K562 (cell line): ENCODE data around the gene PPM1G. TPM values are rescaled to one million over a fixed set of nuclear protein-coding genes. Genes with fewer than 3 reads are reported as not detected.

Experiments used
- ADNP ChIP-seq: fragments of 200-800 bp; sonication (Bioruptor generic); IDR thresholded peaks from 2 replicates; pipeline ENCODE4 v1.6.1; 2016; ENCODE audit warnings: missing genetic modification characterization, missing compliant biosample characterization
- ARID1B ChIP-seq: fragments of 450-650 bp; IDR thresholded peaks from 2 replicates; pipeline ENCODE4 v1.6.1; 2016; ENCODE audit warnings: antibody characterized with exemption, mild to moderate bottlenecking, inconsistent platforms
- ARID3A ChIP-seq: IDR thresholded peaks from 2 replicates; pipeline ENCODE4 v1.6.1; 2012; ENCODE audit warnings: low read depth, low read length, improper control_type of control experiment, borderline replicate concordance
- CBFA2T3 ChIP-seq: fragments of 450-650 bp; IDR thresholded peaks from 2 replicates; pipeline ENCODE4 v1.6.1; 2017
- CBX3 ChIP-seq, 2 experiments: IDR thresholded peaks; 1 replicate in 1 of 2; 2 replicates in 1 of 2; pipeline ENCODE4 v1.6.1; 2012; ENCODE audit warnings: inconsistent platforms in 2 of 2, low read length in 2 of 2, borderline replicate concordance in 1 of 2, control low read depth in 1 of 2
- E2F6 ChIP-seq, 2 experiments: IDR thresholded peaks; 2 replicates each; pipeline ENCODE4 v1.6.1; 2011; ENCODE audit warnings: borderline replicate concordance in 1 of 2, control low read depth in 1 of 2, low read depth in 1 of 2, low read length in 1 of 2, mild to moderate bottlenecking in 1 of 2, mixed read lengths in 1 of 2, moderate library complexity in 1 of 2; ENCODE audit not compliant: insufficient read depth in 1 of 2, insufficient read length in 1 of 2, poor library complexity in 1 of 2, severe bottlenecking in 1 of 2; ENCODE audit errors: extremely low read depth in 1 of 2
- EHMT2 ChIP-seq: fragments of 450-650 bp; IDR thresholded peaks from 2 replicates; pipeline ENCODE4 v1.6.1; 2018; ENCODE audit warnings: antibody characterized with exemption
- HNRNPK ChIP-seq: fragments of 200-400 bp; formaldehyde crosslinking; IDR thresholded peaks from one replicate; pipeline ENCODE4 v1.6.1; 2018; ENCODE audit warnings: mild to moderate bottlenecking, low read depth, low read length; ENCODE audit not compliant: poor library complexity, severe bottlenecking
- JUND ChIP-seq, 2 experiments: IDR thresholded peaks; 2 replicates in 1 of 2; 3 replicates in 1 of 2; pipeline ENCODE4 v1.6.1; 2011; ENCODE audit warnings: borderline replicate concordance in 2 of 2, low read depth in 2 of 2, low read length in 2 of 2, improper control_type of control experiment in 1 of 2, missing biosample characterization in 1 of 2, missing genetic modification characterization in 1 of 2, missing genetic modification reagents in 1 of 2
- MAFF ChIP-seq: IDR thresholded peaks from 2 replicates; pipeline ENCODE4 v1.6.1; 2012; ENCODE audit warnings: low read length, improper control_type of control experiment
- MED1 ChIP-seq: sonication (generic); formaldehyde crosslinking; IDR thresholded peaks from 2 replicates; pipeline ENCODE4 v1.8.1; 2023; ENCODE audit warnings: missing genetic modification reagents, borderline replicate concordance
- MTA2 ChIP-seq: fragments of 450-650 bp; IDR thresholded peaks from 2 replicates; pipeline ENCODE4 v1.6.1; 2016; ENCODE audit warnings: low read depth
- MYC ChIP-seq, 2 experiments: fragments of 250-450 bp in 1 of 2; sonication (Bioruptor Pico) in 1 of 2; IDR thresholded peaks; 2 replicates each; pipeline versions ENCODE4 v1.5.1 to v1.6.1; 2012 to 2021; ENCODE audit warnings: low read depth in 2 of 2, borderline replicate concordance in 1 of 2, improper control_type of control experiment in 1 of 2, low read length in 1 of 2, mild to moderate bottlenecking in 1 of 2, moderate library complexity in 1 of 2
- NR2C1 ChIP-seq, 2 experiments: fragments of 450-650 bp; IDR thresholded peaks; 2 replicates each; pipeline ENCODE4 v1.6.1; 2017; ENCODE audit warnings: mild to moderate bottlenecking in 2 of 2, antibody characterized with exemption in 1 of 2, inconsistent platforms in 1 of 2, missing compliant biosample characterization in 1 of 2, missing genetic modification characterization in 1 of 2
- POLR2AphosphoS5 ChIP-seq: IDR thresholded peaks from 2 replicates; pipeline ENCODE4 v1.6.1; 2011; ENCODE audit warnings: mild to moderate bottlenecking, low read depth, low read length, moderate library complexity; ENCODE audit not compliant: control insufficient read depth, insufficient read depth
- PTTG1 ChIP-seq: fragments of 450-650 bp; IDR thresholded peaks from 2 replicates; pipeline ENCODE4 v1.6.1; 2016; ENCODE audit warnings: low read depth, mild to moderate bottlenecking, missing genetic modification characterization, missing compliant biosample characterization
- RBM25 ChIP-seq: fragments of 200-400 bp; formaldehyde crosslinking; IDR thresholded peaks from 2 replicates; pipeline ENCODE4 v1.6.1; 2018; ENCODE audit warnings: low read length, low read depth, moderate library complexity; ENCODE audit not compliant: severe bottlenecking
- RHOXF2B ChIP-seq: fragments of 250-450 bp; sonication (Bioruptor Pico); conservative IDR thresholded peaks from 2 replicates; pipeline ENCODE4 v1.5.1; 2021
- SPI1 ChIP-seq: IDR thresholded peaks from 2 replicates; pipeline ENCODE4 v1.6.1; 2011; ENCODE audit warnings: low read depth, low read length, control low read depth, borderline replicate concordance
- SRF ChIP-seq, 2 experiments: fragments of 250-450, 450-650 bp in 1 of 2; sonication (Bioruptor Pico) in 1 of 2; sonication (generic) in 1 of 2; formaldehyde crosslinking; IDR thresholded peaks; 2 replicates each; pipeline versions ENCODE4 v1.5.0 to v1.5.1; 2020 to 2022; ENCODE audit warnings: mild to moderate bottlenecking in 1 of 2, missing genetic modification reagents in 1 of 2
- TAL1 ChIP-seq: fragments of 450-650 bp; IDR thresholded peaks from 2 replicates; pipeline ENCODE4 v1.6.1; 2016; ENCODE audit warnings: mild to moderate bottlenecking
- YY1 ChIP-seq, 3 experiments: IDR thresholded peaks; 2 replicates each; pipeline ENCODE4 v1.6.1; 2011; ENCODE audit warnings: low read length in 2 of 3, mild to moderate bottlenecking in 2 of 3, moderate library complexity in 2 of 3, borderline replicate concordance in 1 of 3, control low read depth in 1 of 3, low read depth in 1 of 3; ENCODE audit not compliant: insufficient read depth in 3 of 3, insufficient replicate concordance in 2 of 3, control insufficient read depth in 1 of 3, insufficient read length in 1 of 3; ENCODE audit errors: extremely low read depth in 1 of 3
- ZNF41 ChIP-seq: fragments of 250-450 bp; sonication (Bioruptor Pico); conservative IDR thresholded peaks from 2 replicates; pipeline ENCODE4 v1.4.0; 2020; ENCODE audit warnings: mild to moderate bottlenecking
- polyA plus RNA-seq, 8 experiments: library from polyadenylated mRNA; depleted of rRNA in 4 of 8; stranded (reverse) in 5 of 8; unstranded in 3 of 8; fragments of >200 nt; fragmentation: Nextera tagmentation in 2 of 8; fragmentation: Illumina TruSeq in 1 of 8; extraction: Ambion mirVana in 2 of 8; extraction: Trizol in 1 of 8; gene quantifications; 2 replicates each; pipeline versions ENCODE4 v1.2.1 to v1.2.3, GENCODE V29; 2011 to 2014; ENCODE audit warnings: inconsistent platforms in 1 of 8, missing spikeins in 1 of 8
- total RNA-seq, 7 experiments: library from RNA; depleted of rRNA in 6 of 7; stranded (reverse); fragments of >200 nt in 6 of 7; fragmentation: Illumina TruSeq in 2 of 7; extraction: Trizol in 2 of 7; gene quantifications; 2 replicates each; pipeline versions ENCODE4 v1.2.1 to v1.2.3, GENCODE V29; 2011 to 2021; ENCODE audit warnings: low replicate concordance in 1 of 7

PPM1G gene
- total and polyA plus RNA-seq, 9 of the 15 experiments (the other 6 are each of a cell fraction or from before 2014, with no cell fraction given): 61.7 to 230 (median 153) TPM

GRCh38 chr2:27379836-27380625 lies 29.4 kb downstream of the PPM1G start (continued):
- no peak for TF ChIP-seq YY1 (IDR thresholded peaks at IDR 0.05; ENCODE audit: borderline replicate concordance in 1 of 3, control insufficient read depth in 1 of 3, extremely low read depth in 1 of 3, insufficient read depth in 3 of 3, insufficient read length in 1 of 3, insufficient replicate concordance in 2 of 3, low read depth in 1 of 3, low read length in 2 of 3)
- TF ChIP-seq CBFA2T3: peak; percentile 60
- TF ChIP-seq ADNP (tag): no peak
- TF ChIP-seq E2F6 (IDR thresholded peaks at IDR 0.05; ENCODE audit: borderline replicate concordance in 1 of 2, extremely low read depth in 1 of 2, insufficient read depth in 1 of 2, insufficient read length in 1 of 2, low read depth in 1 of 2, low read length in 1 of 2, poor library complexity in 1 of 2, severe bottlenecking in 1 of 2): peak; percentile 13 to 35
- peak; percentile 30; the same call in 1 of the 2 replicates for TF ChIP-seq JUND (IDR thresholded peaks at IDR 0.05; ENCODE audit: borderline replicate concordance, low read depth, low read length)
- TF ChIP-seq JUND (tag; IDR thresholded peaks at IDR 0.05; ENCODE audit: borderline replicate concordance, low read depth, low read length): no peak
- no peak for TF ChIP-seq CBX3 (IDR thresholded peaks at IDR 0.05; ENCODE audit: borderline replicate concordance in 1 of 2, low read length in 2 of 2)
- peak; percentile 10; the same call in 1 of the 2 replicates for TF ChIP-seq MYC (IDR thresholded peaks at IDR 0.05; ENCODE audit: low read depth, low read length)
- TF ChIP-seq MYC (CRISPR knock-in tag; IDR thresholded peaks at IDR 0.05; ENCODE audit: borderline replicate concordance, low read depth): 0 out of 2 replicates have a peak, but pooled peaks have one; percentile 33
- TF ChIP-seq RHOXF2B (CRISPR knock-in tag): no peak
- no peak for TF ChIP-seq MAFF
- peak; percentile 98 for TF ChIP-seq NR2C1 (IDR thresholded peaks at IDR 0.05)
- TF ChIP-seq NR2C1 (tag; IDR thresholded peaks at IDR 0.05): peak; percentile 97
- no peak for TF ChIP-seq PTTG1 (tag)
- no peak for TF ChIP-seq MED1 (CRISPR knock-in tag)
- TF ChIP-seq POLR2AphosphoS5: peak; percentile 52; the same call in 1 of the 2 replicates
- peak; percentile 53 for TF ChIP-seq ARID1B
- TF ChIP-seq EHMT2: no peak
- no peak for TF ChIP-seq HNRNPK
- peak; percentile 46 for TF ChIP-seq TAL1
- TF ChIP-seq ARID3A: no peak
- no peak for TF ChIP-seq ZNF41 (CRISPR knock-in tag)
- TF ChIP-seq SPI1: 0 out of 2 replicates have a peak, but pooled peaks have one; percentile 1
- no peak for TF ChIP-seq RBM25
- peak; percentile 63; the same call in 1 of the 2 replicates for TF ChIP-seq MTA2
- TF ChIP-seq SRF (CRISPR knock-in tag; IDR thresholded peaks at IDR 0.05): no peak
